Measurements from ENCODE around the gene MEIOSIN.
A peak's percentile ranks its signal among the peaks of the same experiment; 100 is the strongest.

The MEIOSIN gene

DNA sequence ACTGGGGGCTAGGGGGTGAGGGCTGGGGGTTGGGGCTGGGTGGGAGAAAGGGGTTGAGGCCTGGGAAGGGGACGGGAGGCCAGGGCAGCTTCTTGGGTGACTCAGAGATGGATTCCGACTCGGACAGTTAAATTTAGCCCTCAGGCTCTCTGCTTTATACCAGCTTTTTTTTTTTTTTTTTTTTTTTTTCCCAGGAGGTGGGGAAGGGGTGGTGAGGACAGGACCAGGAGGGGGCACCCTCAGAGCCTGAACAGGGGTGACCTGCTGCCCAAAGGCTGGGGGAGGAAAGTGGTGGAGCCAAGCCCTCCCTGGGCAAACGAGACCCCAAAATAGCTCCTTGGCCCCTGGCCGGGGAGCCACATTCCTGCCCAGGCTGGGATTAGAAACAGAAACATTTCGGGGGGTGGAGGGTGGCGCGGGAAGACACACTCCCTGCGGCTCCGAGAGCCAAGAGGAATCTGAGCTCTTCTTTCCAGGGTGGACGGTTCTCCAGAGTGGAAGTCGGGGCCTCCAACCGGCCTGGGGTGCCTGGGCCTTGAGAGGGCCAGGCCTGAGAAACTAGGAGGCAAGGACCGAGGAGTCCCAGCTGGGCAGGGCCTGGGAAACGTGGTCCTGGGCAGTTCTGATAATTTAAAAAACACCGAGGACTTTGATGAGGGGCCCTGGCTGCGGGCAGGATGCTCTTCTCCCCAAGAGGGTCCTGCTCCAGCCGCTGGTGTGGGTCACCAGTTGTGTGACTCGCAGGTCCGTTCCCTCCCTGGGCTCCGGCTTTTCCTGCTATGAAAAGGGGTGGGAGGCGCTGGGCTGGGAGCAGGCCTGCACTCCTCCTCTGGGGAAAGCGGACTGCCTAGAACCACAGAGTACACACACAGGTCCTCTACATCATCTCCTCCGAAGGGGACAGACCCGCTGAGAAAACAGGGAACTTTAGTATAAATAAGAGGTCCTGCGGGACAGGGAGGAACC is 49.9 kb downstream of the MEIOSIN start:
- peaks cover 6% of the 10 kb centered on the region for H3K79me1 ChIP-seq (ENCODE audit: low read depth, low read length)
- no peak overlapping the region for H3K4ac ChIP-seq (ENCODE audit: low read length)
- no peak overlapping the region for H4K91ac ChIP-seq (ENCODE audit: low read depth, low read length, poor library complexity)
- peaks cover 32 to 67% of the 10 kb centered on the region in 2 donors for H3K36me3 ChIP-seq (replicated peaks in 1 of 2; ENCODE audit: control insufficient read depth in 2 of 2, insufficient read depth in 2 of 2, low read length in 2 of 2)
- H3K9me3 ChIP-seq (replicated peaks in 1 of 2; ENCODE audit: control insufficient read depth in 2 of 2, insufficient read depth in 1 of 2, low read depth in 1 of 2, low read length in 2 of 2) = no peaks in the 10 kb centered on the region
- H2AFZ ChIP-seq (ENCODE audit: low read length) = no peak overlapping the region
- H2BK120ac ChIP-seq (ENCODE audit: low read depth, low read length) = peak overlapping the region; percentile 51
- no peak overlapping the region for H3K4me2 ChIP-seq (ENCODE audit: insufficient read depth, low read length, poor library complexity, severe bottlenecking)
- peak overlapping the region; percentile 83 for H2AK5ac ChIP-seq (ENCODE audit: low read depth, low read length)
- H3K4me1 ChIP-seq (ENCODE audit: control insufficient read depth in 2 of 2, insufficient read depth in 1 of 2, low read depth in 1 of 2, low read length in 2 of 2) = peaks cover 19 to 24% of the 10 kb centered on the region in 2 donors
- peak overlapping the region; percentile 57 for H2BK5ac ChIP-seq (ENCODE audit: low read length)
- no CpG with 5 or more reads among the region's 26 CpGs for WGBS, 2 donors (ENCODE audit: extremely low coverage in 2 of 2, insufficient read length in 2 of 2, insufficient replicate concordance in 1 of 2)
- no peak overlapping the region for H4K8ac ChIP-seq (ENCODE audit: low read depth, low read length)
- H3K18ac ChIP-seq (ENCODE audit: low read length) = peak overlapping the region; percentile 7
- no peak overlapping the region for H3K27ac ChIP-seq (replicated peaks; ENCODE audit: low read length)
- H3K14ac ChIP-seq (ENCODE audit: low read length) = peak overlapping the region; percentile 47
- no peak overlapping the region for H2BK15ac ChIP-seq (ENCODE audit: low read length)
- H3K27me3 ChIP-seq (ENCODE audit: control insufficient read depth in 3 of 3, insufficient read depth in 3 of 3, low read depth in 1 of 3, low read length in 3 of 3) = peaks cover 0 to 6% (median 0%) of the 10 kb centered on the region in 3 experiments
- no peak overlapping the region for H3K4me3 ChIP-seq (ENCODE audit: low read length in 2 of 2)
- H3K23ac ChIP-seq (ENCODE audit: low read depth, low read length, poor library complexity) = no peak overlapping the region
- H2BK12ac ChIP-seq (ENCODE audit: low read length) = no peak overlapping the region
- H3K9ac ChIP-seq (ENCODE audit: low read depth, low read length, poor library complexity) = no peak overlapping the region
- no peak for DNase-seq (ENCODE audit: low spot score)

DNA sequence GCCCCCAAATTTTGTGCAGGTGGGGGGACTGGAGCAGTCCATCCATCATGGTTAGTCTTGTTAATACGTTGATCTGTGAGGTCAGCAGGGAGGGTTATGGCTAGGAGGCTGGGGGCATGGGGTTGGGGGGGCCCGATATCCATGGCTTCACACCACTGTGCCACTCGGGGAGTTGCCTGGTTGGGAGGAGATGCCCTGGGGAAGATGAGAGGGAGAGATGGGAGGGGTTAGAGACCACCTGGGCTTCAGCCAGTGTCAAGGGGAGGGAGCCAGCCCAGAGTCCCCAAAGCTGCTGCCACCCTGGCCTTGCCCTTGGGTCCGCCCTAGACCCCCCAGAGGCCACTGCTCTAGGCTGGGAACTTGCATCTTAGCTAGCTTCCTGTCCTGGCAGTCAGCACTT is 50.9 kb downstream of the MEIOSIN start:
- Histone ChIP-seq H3K4me2 (ENCODE audit: insufficient read depth, low read length, poor library complexity, severe bottlenecking) (no peak overlapping the region), H2BK12ac (ENCODE audit: low read length) (no peak overlapping the region), H3K4me3 (ENCODE audit: low read length in 2 of 2) (no peak overlapping the region), H3K9me3 (replicated peaks in 1 of 2; ENCODE audit: control insufficient read depth in 2 of 2, insufficient read depth in 1 of 2, low read depth in 1 of 2, low read length in 2 of 2) (no peaks in the 10 kb centered on the region), H3K4me1 (ENCODE audit: control insufficient read depth in 2 of 2, insufficient read depth in 1 of 2, low read depth in 1 of 2, low read length in 2 of 2) (peaks cover 19 to 20% of the 10 kb centered on the region in 2 donors), H2BK5ac (ENCODE audit: low read length) (no peak overlapping the region), H3K9ac (ENCODE audit: low read depth, low read length, poor library complexity) (no peak overlapping the region), H3K27me3 (ENCODE audit: control insufficient read depth in 3 of 3, insufficient read depth in 3 of 3, low read depth in 1 of 3, low read length in 3 of 3) (peaks cover 0 to 6% (median 0%) of the 10 kb centered on the region in 3 experiments), H2BK15ac (ENCODE audit: low read length) (no peak overlapping the region), H3K18ac (ENCODE audit: low read length) (no peak overlapping the region), H3K36me3 (replicated peaks in 1 of 2; ENCODE audit: control insufficient read depth in 2 of 2, insufficient read depth in 2 of 2, low read length in 2 of 2) (peaks cover 40 to 67% of the 10 kb centered on the region in 2 donors), H3K23ac (ENCODE audit: low read depth, low read length, poor library complexity) (no peak overlapping the region), H3K14ac (ENCODE audit: low read length) (no peak overlapping the region), H2BK120ac (ENCODE audit: low read depth, low read length) (no peak overlapping the region), H4K8ac (ENCODE audit: low read depth, low read length) (no peak overlapping the region), H4K91ac (ENCODE audit: low read depth, low read length, poor library complexity) (no peak overlapping the region), H3K4ac (ENCODE audit: low read length) (no peak overlapping the region), H2AFZ (ENCODE audit: low read length) (no peak overlapping the region), H3K79me1 (ENCODE audit: low read depth, low read length) (peaks cover 10% of the 10 kb centered on the region), H3K27ac (replicated peaks; ENCODE audit: low read length) (no peak overlapping the region), H2AK5ac (ENCODE audit: low read depth, low read length) (no peak overlapping the region)
- DNase-seq (ENCODE audit: low spot score) = no peak
- no CpG with 5 or more reads among the region's 4 CpGs for WGBS, 2 donors (ENCODE audit: extremely low coverage in 2 of 2, insufficient read length in 2 of 2, insufficient replicate concordance in 1 of 2)

DNA sequence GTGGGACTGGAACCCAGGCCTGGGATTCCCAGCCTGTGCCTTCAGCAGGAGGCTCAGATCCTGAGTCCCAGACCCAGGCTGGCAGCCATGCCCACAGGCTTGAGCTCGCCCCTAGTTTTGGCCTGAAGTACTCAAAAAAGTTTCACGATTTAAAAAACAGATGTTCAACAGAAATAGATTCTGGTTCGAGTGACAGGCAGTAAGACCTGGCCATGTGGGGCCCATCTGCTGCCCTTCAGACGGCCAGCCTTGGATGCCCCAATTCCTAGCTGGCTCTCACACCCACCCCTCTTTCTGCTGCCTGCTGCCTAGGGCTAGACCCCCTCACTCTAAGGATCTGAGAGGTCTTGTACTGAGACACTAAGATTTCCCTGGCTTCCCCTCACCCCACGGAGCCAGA is 51.9 kb downstream of the MEIOSIN start:
- H2AK5ac ChIP-seq (ENCODE audit: low read depth, low read length) = no peak overlapping the region
- no peak overlapping the region for H2BK12ac ChIP-seq (ENCODE audit: low read length)
- WGBS, 2 donors (ENCODE audit: extremely low coverage in 2 of 2, insufficient read length in 2 of 2, insufficient replicate concordance in 1 of 2) = no CpG with 5 or more reads among the region's 5 CpGs
- H3K27me3 ChIP-seq (ENCODE audit: control insufficient read depth in 3 of 3, insufficient read depth in 3 of 3, low read depth in 1 of 3, low read length in 3 of 3) = peaks cover 0 to 3% (median 0%) of the 10 kb centered on the region in 3 experiments
- H3K4me1 ChIP-seq (ENCODE audit: control insufficient read depth in 2 of 2, insufficient read depth in 1 of 2, low read depth in 1 of 2, low read length in 2 of 2) = peaks cover 16 to 19% of the 10 kb centered on the region in 2 donors
- H2AFZ ChIP-seq (ENCODE audit: low read length) = no peak overlapping the region
- no peak overlapping the region for H3K18ac ChIP-seq (ENCODE audit: low read length)
- H2BK120ac ChIP-seq (ENCODE audit: low read depth, low read length) = no peak overlapping the region
- no peak overlapping the region for H3K4ac ChIP-seq (ENCODE audit: low read length)
- H3K4me2 ChIP-seq (ENCODE audit: insufficient read depth, low read length, poor library complexity, severe bottlenecking) = no peak overlapping the region
- DNase-seq (ENCODE audit: low spot score) = no peak
- no peak overlapping the region for H2BK15ac ChIP-seq (ENCODE audit: low read length)
- no peak overlapping the region for H4K91ac ChIP-seq (ENCODE audit: low read depth, low read length, poor library complexity)
- H3K9me3 ChIP-seq (replicated peaks in 1 of 2; ENCODE audit: control insufficient read depth in 2 of 2, insufficient read depth in 1 of 2, low read depth in 1 of 2, low read length in 2 of 2) = no peaks in the 10 kb centered on the region
- H3K9ac ChIP-seq (ENCODE audit: low read depth, low read length, poor library complexity) = no peak overlapping the region
- no peak overlapping the region for H3K4me3 ChIP-seq (ENCODE audit: low read length in 2 of 2)
- no peak overlapping the region for H3K27ac ChIP-seq (replicated peaks; ENCODE audit: low read length)
- peaks cover 44 to 66% of the 10 kb centered on the region in 2 donors for H3K36me3 ChIP-seq (replicated peaks in 1 of 2; ENCODE audit: control insufficient read depth in 2 of 2, insufficient read depth in 2 of 2, low read length in 2 of 2)
- peaks cover 10% of the 10 kb centered on the region for H3K79me1 ChIP-seq (ENCODE audit: low read depth, low read length)
- H4K8ac ChIP-seq (ENCODE audit: low read depth, low read length) = no peak overlapping the region
- H2BK5ac ChIP-seq (ENCODE audit: low read length) = no peak overlapping the region
- no peak overlapping the region for H3K14ac ChIP-seq (ENCODE audit: low read length)
- no peak overlapping the region for H3K23ac ChIP-seq (ENCODE audit: low read depth, low read length, poor library complexity)

DNA sequence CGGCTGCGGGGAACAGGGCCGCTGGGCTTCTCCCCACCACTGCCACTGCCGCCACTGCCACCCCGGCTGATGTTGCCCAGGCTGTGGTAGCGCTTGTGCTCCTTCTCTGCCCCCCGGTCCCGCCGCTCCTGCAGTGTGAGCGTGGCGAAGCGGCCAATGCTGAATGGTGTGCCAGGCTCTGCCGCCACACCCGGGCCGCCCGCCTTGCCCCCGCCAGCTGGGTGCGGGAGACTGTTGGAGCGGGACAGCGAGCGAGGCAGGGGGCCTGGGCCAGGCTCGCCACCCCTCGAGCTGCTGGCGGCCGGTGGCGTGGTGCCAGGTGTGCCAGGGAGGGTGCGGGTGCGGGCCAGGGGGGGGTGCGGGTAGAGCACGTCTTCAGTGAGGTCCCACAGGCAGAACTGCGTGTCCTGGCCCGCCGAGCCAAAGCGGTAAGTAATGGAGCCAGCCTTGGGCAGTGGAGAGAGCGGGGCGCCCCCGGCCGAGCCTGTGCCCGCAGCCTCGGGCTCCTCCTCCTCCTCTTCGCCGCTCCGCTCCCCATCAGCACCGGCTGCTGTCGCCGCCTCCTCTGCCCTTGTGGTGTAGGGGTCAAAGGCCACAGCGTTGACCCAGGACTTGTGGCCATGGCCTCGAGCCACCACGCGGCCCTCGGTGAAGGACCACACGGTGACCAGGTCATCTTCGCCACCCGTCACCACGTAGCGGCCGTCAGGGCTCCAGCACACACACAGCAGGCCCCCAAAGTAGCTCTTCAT is 52.7 kb downstream of the MEIOSIN start:
- no peaks in the 10 kb centered on the region for H3K27me3 ChIP-seq (ENCODE audit: control insufficient read depth in 3 of 3, insufficient read depth in 3 of 3, low read depth in 1 of 3, low read length in 3 of 3)
- DNase-seq (ENCODE audit: low spot score) = no peak
- no peak overlapping the region for H2AK5ac ChIP-seq (ENCODE audit: low read depth, low read length)
- peak overlapping the region; percentile 56 for H3K14ac ChIP-seq (ENCODE audit: low read length)
- no peak overlapping the region for H3K4me2 ChIP-seq (ENCODE audit: insufficient read depth, low read length, poor library complexity, severe bottlenecking)
- peak overlapping the region in 1 of 2 donors; percentile 54 for H3K4me3 ChIP-seq (ENCODE audit: low read length in 2 of 2)
- H4K8ac ChIP-seq (ENCODE audit: low read depth, low read length) = no peak overlapping the region
- peaks cover 10 to 19% of the 10 kb centered on the region in 2 donors for H3K4me1 ChIP-seq (ENCODE audit: control insufficient read depth in 2 of 2, insufficient read depth in 1 of 2, low read depth in 1 of 2, low read length in 2 of 2)
- no CpG with 5 or more reads among the region's 57 CpGs for WGBS, 2 donors (ENCODE audit: extremely low coverage in 2 of 2, insufficient read length in 2 of 2, insufficient replicate concordance in 1 of 2)
- no peak overlapping the region for H2BK12ac ChIP-seq (ENCODE audit: low read length)
- H3K9me3 ChIP-seq (replicated peaks in 1 of 2; ENCODE audit: control insufficient read depth in 2 of 2, insufficient read depth in 1 of 2, low read depth in 1 of 2, low read length in 2 of 2) = no peaks in the 10 kb centered on the region
- H3K79me1 ChIP-seq (ENCODE audit: low read depth, low read length) = peaks cover 12% of the 10 kb centered on the region
- no peak overlapping the region for H3K4ac ChIP-seq (ENCODE audit: low read length)
- no peak overlapping the region for H3K23ac ChIP-seq (ENCODE audit: low read depth, low read length, poor library complexity)
- H4K91ac ChIP-seq (ENCODE audit: low read depth, low read length, poor library complexity) = no peak overlapping the region
- no peak overlapping the region for H2AFZ ChIP-seq (ENCODE audit: low read length)
- H3K18ac ChIP-seq (ENCODE audit: low read length) = no peak overlapping the region
- H3K9ac ChIP-seq (ENCODE audit: low read depth, low read length, poor library complexity) = peak overlapping the region; percentile 21
- H2BK5ac ChIP-seq (ENCODE audit: low read length) = no peak overlapping the region
- H3K27ac ChIP-seq (replicated peaks; ENCODE audit: low read length) = no peak overlapping the region
- no peak overlapping the region for H2BK15ac ChIP-seq (ENCODE audit: low read length)
- H3K36me3 ChIP-seq (replicated peaks in 1 of 2; ENCODE audit: control insufficient read depth in 2 of 2, insufficient read depth in 2 of 2, low read length in 2 of 2) = peaks cover 49 to 73% of the 10 kb centered on the region in 2 donors
- H2BK120ac ChIP-seq (ENCODE audit: low read depth, low read length) = no peak overlapping the region
